K562 (cell line): ENCODE measurements around the gene MAPRE2. TPM values are rescaled to one million over a fixed set of nuclear protein-coding genes. Genes with fewer than 3 reads are reported as not detected.

Experiments
- ATAC-seq: fragments of 200-7000 bp; cut with Tn5 transposase; 3 replicates; pipeline ENCODE4 v1.9.1; 2020; ENCODE audit warnings: moderate library complexity
- BruUV-seq: library from RNA; stranded (reverse); fragments of 400-500 nt; replicated peaks from 2 replicates; lab custom pipeline; 2021; lab: Mats Ljungman, UMichigan
- CTCF ChIA-PET: fragments of 300-600 bp; formaldehyde crosslinking; extraction: SDS; loops from one replicate; lab custom pipeline; 2021; ENCODE audit warnings: low intra/inter-chr PET ratio; lab: Yijun Ruan, JAX
- POLR2A ChIA-PET: fragments of 300-600, 350-650 bp; sonication (Branson Sonifier 250); formaldehyde crosslinking; extraction: SDS; loops from one replicate; lab custom pipeline; 2021; ENCODE audit warnings: antibody characterized with exemption, inconsistent platforms; lab: Yijun Ruan, JAX
- DNase-seq, 4 experiments: peaks; one replicate each; pipeline versions ENCODE4 v3.0.0 to v3.0.0-alpha.2; 2011 to 2018; ENCODE audit warnings: low spot score in 3 of 4, mixed read lengths in 3 of 4; ENCODE audit errors: extremely low read depth in 1 of 4
- FAIRE-seq: peaks from 2 replicates; lab custom pipeline; 2011; peaks lifted over from hg19 to GRCh38; lab: Jason Lieb, UNC
- H2AFZ ChIP-seq: 2 replicates; pipeline ENCODE4 v1.6.0; 2011; ENCODE audit warnings: low read depth, low read length, control low read depth, inconsistent platforms
- H3K27ac ChIP-seq: fragments of 200-600 bp; 3 replicates; pipeline ENCODE4 v1.8.0; 2011; ENCODE audit warnings: low read depth, mild to moderate bottlenecking, control low read depth, inconsistent platforms, low read length, moderate library complexity, mixed read lengths; ENCODE audit errors: extremely low read depth
- H3K27me3 ChIP-seq, 2 experiments: fragments of 300-600 bp in 1 of 2; 2 replicates in 1 of 2; 3 replicates in 1 of 2; pipeline versions ENCODE4 v1.6.0 to v1.8.0; 2011; ENCODE audit warnings: inconsistent platforms in 2 of 2, low read length in 2 of 2, mild to moderate bottlenecking in 1 of 2, mixed read lengths in 1 of 2, moderate library complexity in 1 of 2; ENCODE audit not compliant: control insufficient read depth in 2 of 2, insufficient read depth in 2 of 2
- H3K36me3 ChIP-seq: fragments of 300-600 bp; 3 replicates; pipeline ENCODE4 v1.8.0; 2011; ENCODE audit warnings: mild to moderate bottlenecking, low read length, inconsistent platforms; ENCODE audit not compliant: control insufficient read depth, insufficient read depth
- H3K4me1 ChIP-seq, 2 experiments: fragments of 200-600 bp in 1 of 2; replicated peaks in 1 of 2; 2 replicates in 1 of 2; 3 replicates in 1 of 2; pipeline versions ENCODE4 v1.5.1 to v1.8.0; 2011; ENCODE audit warnings: inconsistent platforms in 2 of 2, low read length in 2 of 2, mild to moderate bottlenecking in 1 of 2, mixed read lengths in 1 of 2, moderate library complexity in 1 of 2; ENCODE audit not compliant: control insufficient read depth in 2 of 2, insufficient read depth in 2 of 2
- H3K4me2 ChIP-seq: 2 replicates; pipeline ENCODE4 v1.6.1; 2011; ENCODE audit warnings: low read length, control low read depth, inconsistent platforms, mixed read lengths; ENCODE audit not compliant: insufficient read depth
- H3K4me3 ChIP-seq: fragments of 200-600 bp; sonication (generic), shearing (Covaris generic); 2 replicates; pipeline ENCODE4 v1.5.1; 2016; ENCODE audit warnings: control low read depth, inconsistent platforms
- H3K79me2 ChIP-seq: fragments of 200-600 bp; 3 replicates; pipeline ENCODE4 v1.8.0; 2011; ENCODE audit warnings: low read length, inconsistent platforms; ENCODE audit not compliant: control insufficient read depth, insufficient read depth
- H3K9ac ChIP-seq, 2 experiments: 2 replicates each; pipeline versions ENCODE4 v1.6.0 to v1.6.1; 2011; ENCODE audit warnings: low read depth in 2 of 2, low read length in 2 of 2, control low read depth in 1 of 2, inconsistent platforms in 1 of 2, mild to moderate bottlenecking in 1 of 2, mixed read lengths in 1 of 2; ENCODE audit not compliant: insufficient read depth in 1 of 2
- H3K9me1 ChIP-seq: one replicate; pipeline ENCODE4 v1.6.0; 2011; ENCODE audit warnings: inconsistent platforms, mild to moderate bottlenecking, low read length, moderate library complexity; ENCODE audit not compliant: control insufficient read depth, insufficient read depth
- H3K9me3 ChIP-seq: replicated peaks from 2 replicates; pipeline ENCODE4 v1.5.1; 2011; ENCODE audit warnings: low read depth, low read length, inconsistent platforms; ENCODE audit not compliant: control insufficient read depth, insufficient read depth
- H4K20me1 ChIP-seq: replicated peaks from 2 replicates; pipeline ENCODE4 v1.6.1; 2011; ENCODE audit warnings: low read length, inconsistent platforms, mixed read lengths; ENCODE audit not compliant: control insufficient read depth, insufficient read depth
- COPS2 ChIP-seq: fragments of 450-650 bp; conservative IDR thresholded peaks from 2 replicates; pipeline ENCODE4 v1.6.1; 2016; ENCODE audit warnings: mild to moderate bottlenecking, moderate library complexity
- DACH1 ChIP-seq: fragments of 450-650 bp; IDR thresholded peaks from 2 replicates; pipeline ENCODE4 v1.6.1; 2018; ENCODE audit not compliant: partially characterized antibody
- HES1 ChIP-seq: fragments of 450-650 bp; IDR thresholded peaks from 2 replicates; pipeline ENCODE4 v1.6.1; 2016; ENCODE audit warnings: low read depth, mild to moderate bottlenecking, moderate library complexity
- HMBOX1 ChIP-seq: sonication (generic); IDR thresholded peaks from 2 replicates; pipeline ENCODE4 v1.6.1; 2016
- ILK ChIP-seq: fragments of 450-650 bp; IDR thresholded peaks from 2 replicates; pipeline ENCODE4 v1.6.1; 2016; ENCODE audit warnings: missing genetic modification characterization, low read depth, mild to moderate bottlenecking, missing compliant biosample characterization, moderate library complexity, borderline replicate concordance
- MECOM ChIP-seq: fragments of 250-450 bp; sonication (Bioruptor Pico); IDR thresholded peaks from 2 replicates; pipeline ENCODE4 v1.8.0; 2022; ENCODE audit warnings: inconsistent platforms
- NFYB ChIP-seq: IDR thresholded peaks from 2 replicates; pipeline ENCODE4 v1.6.1; 2011; ENCODE audit warnings: mild to moderate bottlenecking, moderate library complexity; ENCODE audit not compliant: insufficient read length; ENCODE audit errors: extremely low read depth
- RNF219 ChIP-seq: fragments of 250-450 bp; sonication (Bioruptor Pico); IDR thresholded peaks from 2 replicates; pipeline ENCODE4 v1.5.0; 2022; ENCODE audit warnings: mild to moderate bottlenecking
- RREB1 ChIP-seq: fragments of 250-450 bp; sonication (Bioruptor Pico); IDR thresholded peaks from 2 replicates; pipeline ENCODE4 v1.4.0; 2020
- ZEB2 ChIP-seq: fragments of 450-650 bp; IDR thresholded peaks from 2 replicates; pipeline ENCODE4 v1.6.1; 2016
- ZNF263 ChIP-seq: sonication (generic); formaldehyde crosslinking; IDR thresholded peaks from 2 replicates; pipeline ENCODE4 v1.8.0; 2022; ENCODE audit warnings: mild to moderate bottlenecking, missing genetic modification reagents, borderline replicate concordance
- WGBS: fragments of 100-300 bp; shearing (Covaris generic); methylation state at CpG from one replicate; pipeline ENCODE4 v1.1.6; 2016; ENCODE audit warnings: low coverage, mixed read lengths; ENCODE audit not compliant: insufficient coverage; ENCODE audit errors: missing lambda C conversion rate; 5-methylcytosine and 5-hydroxymethylcytosine counted together
- in situ Hi-C: fragments of 300-500 bp; cut with MboI; formaldehyde crosslinking; loops from 4 replicates; pipeline ENCODE4 v1.15.0; 2018; ENCODE audit warnings: inconsistent platforms, mixed read lengths
- intact Hi-C: fragments of 100-400 bp; cut with micrococcal nuclease; formaldehyde crosslinking; loops from 2 replicates; pipeline ENCODE4 v1.14.2; 2022
- polyA plus RNA-seq, 8 experiments: library from polyadenylated mRNA; depleted of rRNA in 4 of 8; stranded (reverse) in 5 of 8; unstranded in 3 of 8; fragments of >200 nt; fragmentation: Nextera tagmentation in 2 of 8; fragmentation: Illumina TruSeq in 1 of 8; extraction: Ambion mirVana in 2 of 8; extraction: Trizol in 1 of 8; gene quantifications; 2 replicates each; pipeline versions ENCODE4 v1.2.1 to v1.2.3, GENCODE V29; 2011 to 2014; ENCODE audit warnings: inconsistent platforms in 1 of 8, missing spikeins in 1 of 8
- total RNA-seq, 7 experiments: library from RNA; depleted of rRNA in 6 of 7; stranded (reverse); fragments of >200 nt in 6 of 7; fragmentation: Illumina TruSeq in 2 of 7; extraction: Trizol in 2 of 7; gene quantifications; 2 replicates each; pipeline versions ENCODE4 v1.2.1 to v1.2.3, GENCODE V29; 2011 to 2021; ENCODE audit warnings: low replicate concordance in 1 of 7

The MAPRE2 gene
- total and polyA plus RNA-seq, 9 of the 15 experiments (the other 6 are each of a cell fraction or from before 2014, with no cell fraction given), result 32.3 to 70.7 (median 40.7) TPM

DNA sequence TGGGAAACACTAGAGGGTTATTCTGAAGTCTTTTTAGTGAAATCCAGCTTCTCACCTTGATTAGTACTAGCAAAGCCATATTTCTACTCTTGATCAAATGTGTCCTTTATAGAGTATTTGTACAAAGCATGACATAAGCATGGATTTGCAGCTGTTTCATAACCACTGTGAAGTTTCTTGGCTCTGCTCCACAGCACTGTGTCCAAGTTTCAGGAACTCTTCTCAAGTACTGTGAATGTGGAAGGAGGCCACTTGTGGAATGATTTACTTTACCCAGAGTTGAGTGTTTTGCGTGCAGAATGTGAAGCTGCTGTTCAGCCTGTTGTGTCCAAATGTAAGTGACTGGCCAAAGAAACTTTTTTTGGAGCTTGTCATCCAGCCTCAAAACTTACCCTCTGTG is 16.2 kb upstream of the MAPRE2 start:
- ATAC-seq, result no peak
- CTCF ChIA-PET, result no interaction called here
- intact Hi-C loops, result loop anchor here (5.0 kb wide), 1 partner anchor 207 kb away; no protein-coding TSS in a partner anchor
- FAIRE-seq, result no peak
- WGBS, result 14% methylated on average over 1 of the region's 1 CpG
- no peaks in the 10 kb centered on the region for H3K27me3 ChIP-seq
- H3K9me1 ChIP-seq, result no peaks in the 10 kb centered on the region
- POLR2A ChIA-PET, result interaction anchor here (0.8 to 1.1 kb wide), 3 partner anchors 9 to 82 kb away, joined by 3 to 6 read pairs (median 3); no protein-coding TSS in a partner anchor
- no peak overlapping the region for H3K4me2 ChIP-seq
- H3K4me3 ChIP-seq, result no peak overlapping the region
- BruUV-seq, result no TSS peak
- no peak overlapping the region for H2AFZ ChIP-seq
- H4K20me1 ChIP-seq, result no peaks in the 10 kb centered on the region
- H3K79me2 ChIP-seq, result no peaks in the 10 kb centered on the region
- H3K4me1 ChIP-seq, result 0 out of 5 replicates have a peak, but pooled peaks cover 0 to 2% of the 10 kb centered on the region in 2 experiments
- H3K9ac ChIP-seq, result no peak overlapping the region
- no peak overlapping the region for H3K27ac ChIP-seq
- no peaks in the 10 kb centered on the region for H3K9me3 ChIP-seq
- in situ Hi-C loops, result no loop called here
- H3K36me3 ChIP-seq, result no peaks in the 10 kb centered on the region
- no peak for DNase-seq
- TF ChIP-seq NFYB (no peak), ILK (tag) (no peak), HES1 (no peak), MECOM (CRISPR knock-in tag) (no peak), RREB1 (no peak), ZEB2 (no peak), DACH1 (no peak), COPS2 (no peak), ZNF263 (no peak), HMBOX1 (no peak), RNF219 (CRISPR knock-in tag) (no peak)
